CD14-positive monocyte (primary cell): ENCODE measurements around the gene HINT2. TPM values are rescaled to one million over a fixed set of nuclear protein-coding genes. Genes with fewer than 3 reads are reported as not detected.
A peak's percentile ranks its signal among the peaks of the same experiment; 100 is the strongest.

Experiments
- DNase-seq, 3 donors: peaks; one replicate each; pipeline ENCODE4 v3.0.0-alpha.2; 2011 to 2022
- H2AFZ ChIP-seq: 2 replicates; pipeline ENCODE4 v1.6.0; 2012; ENCODE audit warnings: mild to moderate bottlenecking, low read depth, low read length, inconsistent platforms; ENCODE audit not compliant: insufficient read depth, poor library complexity, severe bottlenecking
- H3K27ac ChIP-seq, 2 donors: 1 replicate in 1 of 2; 2 replicates in 1 of 2; pipeline ENCODE4 v1.5.1; 2012 to 2013; ENCODE audit warnings: low read length in 2 of 2, control low read depth in 1 of 2, inconsistent platforms in 1 of 2, low read depth in 1 of 2, mild to moderate bottlenecking in 1 of 2
- H3K27me3 ChIP-seq, 2 donors: one replicate each; pipeline versions ENCODE4 v1.6.0 to v1.6.1; 2011 to 2013; ENCODE audit warnings: low read length in 2 of 2; ENCODE audit not compliant: control insufficient read depth in 2 of 2, insufficient read depth in 2 of 2
- H3K36me3 ChIP-seq, 2 donors: replicated peaks in 1 of 2; 1 replicate in 1 of 2; 2 replicates in 1 of 2; pipeline versions ENCODE4 v1.5.1 to v1.6.1; 2012 to 2013; ENCODE audit warnings: low read length in 2 of 2, control low read depth in 1 of 2, inconsistent platforms in 1 of 2, mild to moderate bottlenecking in 1 of 2; ENCODE audit not compliant: insufficient read depth in 2 of 2, control insufficient read depth in 1 of 2
- H3K4me1 ChIP-seq, 2 donors: 1 replicate in 1 of 2; 2 replicates in 1 of 2; pipeline versions ENCODE4 v1.5.1 to v1.6.1; 2012 to 2013; ENCODE audit warnings: low read length in 2 of 2, control low read depth in 1 of 2, inconsistent platforms in 1 of 2, mild to moderate bottlenecking in 1 of 2, moderate library complexity in 1 of 2; ENCODE audit not compliant: insufficient read depth in 2 of 2, control insufficient read depth in 1 of 2
- H3K4me2 ChIP-seq: replicated peaks from 2 replicates; pipeline ENCODE3; 2012; ENCODE audit warnings: low read length, moderate library complexity, mild to moderate bottlenecking; ENCODE audit not compliant: poor library complexity, severe bottlenecking; ENCODE audit errors: extremely low read depth
- H3K4me3 ChIP-seq, 3 experiments: fragments of 200-600 bp in 1 of 3; sonication (generic) in 1 of 3; replicated peaks in 1 of 3; 1 replicate in 2 of 3; 2 replicates in 1 of 3; pipeline ENCODE4 v1.5.1; 2011 to 2013; ENCODE audit warnings: low read length in 3 of 3, mild to moderate bottlenecking in 3 of 3, control low read depth in 2 of 3, low read depth in 2 of 3, inconsistent platforms in 1 of 3, moderate library complexity in 1 of 3
- H3K79me2 ChIP-seq: 2 replicates; pipeline ENCODE4 v1.6.0; 2012; ENCODE audit warnings: mild to moderate bottlenecking, control low read depth, inconsistent platforms, low read length, moderate library complexity; ENCODE audit not compliant: insufficient read depth
- H3K9ac ChIP-seq: 2 replicates; pipeline ENCODE4 v1.6.0; 2017; ENCODE audit warnings: low read length, mild to moderate bottlenecking; ENCODE audit not compliant: insufficient read depth, poor library complexity, severe bottlenecking
- H3K9me3 ChIP-seq, 2 donors: replicated peaks in 1 of 2; 1 replicate in 1 of 2; 2 replicates in 1 of 2; pipeline versions ENCODE4 v1.5.1 to v1.6.1; 2012 to 2013; ENCODE audit warnings: low read length in 2 of 2, control low read depth in 1 of 2; ENCODE audit not compliant: control insufficient read depth in 1 of 2, insufficient read depth in 1 of 2
- H4K20me1 ChIP-seq: 2 replicates; pipeline ENCODE4 v1.6.0; 2012; ENCODE audit warnings: mild to moderate bottlenecking, low read length, control low read depth, moderate library complexity; ENCODE audit not compliant: insufficient read depth
- H3K27ac Mint-ChIP-seq, 7 donors: one replicate each; pipeline ENCODE4 v1.8.0; 2020; ENCODE audit warnings: mild to moderate bottlenecking in 7 of 7, mixed read lengths in 7 of 7, moderate library complexity in 6 of 7, inconsistent platforms in 2 of 7
- H3K27me3 Mint-ChIP-seq, 3 donors: one replicate each; pipeline ENCODE4 v1.8.0; 2021 to 2022; ENCODE audit warnings: low read depth in 3 of 3, mild to moderate bottlenecking in 3 of 3, mixed read lengths in 3 of 3, moderate library complexity in 3 of 3, inconsistent platforms in 1 of 3
- H3K36me3 Mint-ChIP-seq, 2 donors: one replicate each; pipeline ENCODE4 v1.8.0; 2020; ENCODE audit warnings: mixed read lengths in 2 of 2, inconsistent platforms in 1 of 2, mild to moderate bottlenecking in 1 of 2
- H3K4me1 Mint-ChIP-seq: one replicate; pipeline ENCODE4 v1.8.0; 2020; ENCODE audit warnings: mild to moderate bottlenecking, mixed read lengths
- H3K4me3 Mint-ChIP-seq, 2 donors: one replicate each; pipeline ENCODE4 v1.8.0; 2020; ENCODE audit warnings: mild to moderate bottlenecking in 2 of 2, mixed read lengths in 2 of 2, moderate library complexity in 1 of 2
- H3K9me3 Mint-ChIP-seq, 7 donors: one replicate each; pipeline ENCODE4 v1.8.0; 2020 to 2022; ENCODE audit warnings: mixed read lengths in 7 of 7, mild to moderate bottlenecking in 6 of 7, moderate library complexity in 6 of 7, inconsistent platforms in 2 of 7
- WGBS: methylation state at CpG from one replicate; pipeline ENCODE4 v1.1.5; 2013; ENCODE audit warnings: missing lambda C conversion rate; ENCODE audit not compliant: insufficient coverage; 5-methylcytosine and 5-hydroxymethylcytosine counted together
- intact Hi-C, 2 donors: fragments of 100-400 bp; cut with micrococcal nuclease; formaldehyde crosslinking; loops; one replicate each; pipeline versions ENCODE4 v1.15.0 to v1.15.1; 2023
- polyA plus RNA-seq, 3 donors: library from polyadenylated mRNA; depleted of rRNA in 1 of 3; unstranded in 2 of 3; stranded (reverse) in 1 of 3; fragments of 300-500 nt in 2 of 3; fragments of >200 nt in 1 of 3; fragmentation: Illumina TruSeq in 2 of 3; gene quantifications; 1 replicate in 2 of 3; 2 replicates in 1 of 3; pipeline ENCODE4 v1.2.3, GENCODE V29; 2012 to 2021
- TF ChIP-seq, protein P1 (sequence below): fragments of 200-600 bp; IDR thresholded peaks from one replicate; pipeline ENCODE4 v1.8.0; 2022; ENCODE audit warnings: antibody characterized with exemption, mild to moderate bottlenecking

HINT2 gene
- polyA plus RNA-seq, 3 donors = 19.9 to 64.5 (median 59.1) TPM

DNA sequence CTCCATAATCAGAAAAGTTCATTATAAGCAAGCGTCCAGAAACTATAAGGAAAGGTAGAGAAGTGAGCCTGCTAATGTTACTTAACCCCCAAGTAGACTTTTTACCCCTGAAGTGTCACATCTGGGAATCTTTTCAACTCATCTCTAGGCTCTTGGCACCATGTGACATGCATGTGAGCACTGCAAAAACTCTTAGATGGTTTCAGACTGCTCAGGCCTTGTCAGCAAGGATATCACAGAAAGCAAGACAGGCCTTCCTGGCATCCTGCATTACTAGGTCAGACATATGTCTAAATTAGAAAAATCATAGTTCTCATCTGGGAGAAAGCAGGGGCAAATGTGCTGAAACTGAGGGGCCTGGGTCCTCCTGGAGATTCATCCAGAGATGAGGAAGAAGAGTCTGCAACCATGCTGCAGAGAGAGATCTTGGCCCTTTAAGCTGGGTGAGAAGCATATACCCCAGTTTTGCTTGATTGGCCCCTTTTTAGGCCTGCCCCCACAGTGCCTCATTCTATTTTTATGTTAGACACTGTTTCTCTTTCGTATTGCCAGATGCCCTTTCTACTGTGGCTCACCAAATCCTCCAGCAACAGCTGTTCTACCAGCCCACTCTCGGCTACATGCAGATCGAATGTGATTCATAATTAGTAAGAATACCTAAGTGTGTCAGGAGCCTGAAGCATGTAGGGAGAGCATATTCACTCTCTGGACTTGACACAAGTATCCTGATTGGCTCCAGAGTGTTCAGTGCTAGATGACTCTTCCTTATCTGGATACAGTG, 33.1 kb upstream of the HINT2 start:
- Histone ChIP-seq H3K4me3 (no peak overlapping the region), H3K27me3 (peaks cover 12 to 46% of the 10 kb centered on the region in 2 donors), H3K9me3 (no peaks in the 10 kb centered on the region), H4K20me1 (no peaks in the 10 kb centered on the region), H3K36me3 (peaks cover 0 to 2% of the 10 kb centered on the region in 2 donors), H3K79me2 (no peaks in the 10 kb centered on the region), H3K27ac (no peak overlapping the region), H3K4me1 (peaks cover 42 to 45% of the 10 kb centered on the region in 2 donors), H3K4me2 (no peak overlapping the region), H2AFZ (no peak overlapping the region), H3K9ac (no peak overlapping the region)
- Mint-ChIP-seq H3K27ac (no peak overlapping the region), H3K9me3 (no peaks in the 10 kb centered on the region), H3K4me3 (peak overlapping the region in 1 of 2 donors; percentile 78), H3K4me1 (peaks cover 49% of the 10 kb centered on the region), H3K27me3 (peaks cover 28 to 50% (median 49%) of the 10 kb centered on the region in 3 donors), H3K36me3 (peaks cover 29 to 32% of the 10 kb centered on the region in 2 donors)
- DNase-seq = no peak
- no CpG with 5 or more reads among the region's 4 CpGs for WGBS
- intact Hi-C loops = no loop called here
- TF ChIP-seq, protein P1, sequence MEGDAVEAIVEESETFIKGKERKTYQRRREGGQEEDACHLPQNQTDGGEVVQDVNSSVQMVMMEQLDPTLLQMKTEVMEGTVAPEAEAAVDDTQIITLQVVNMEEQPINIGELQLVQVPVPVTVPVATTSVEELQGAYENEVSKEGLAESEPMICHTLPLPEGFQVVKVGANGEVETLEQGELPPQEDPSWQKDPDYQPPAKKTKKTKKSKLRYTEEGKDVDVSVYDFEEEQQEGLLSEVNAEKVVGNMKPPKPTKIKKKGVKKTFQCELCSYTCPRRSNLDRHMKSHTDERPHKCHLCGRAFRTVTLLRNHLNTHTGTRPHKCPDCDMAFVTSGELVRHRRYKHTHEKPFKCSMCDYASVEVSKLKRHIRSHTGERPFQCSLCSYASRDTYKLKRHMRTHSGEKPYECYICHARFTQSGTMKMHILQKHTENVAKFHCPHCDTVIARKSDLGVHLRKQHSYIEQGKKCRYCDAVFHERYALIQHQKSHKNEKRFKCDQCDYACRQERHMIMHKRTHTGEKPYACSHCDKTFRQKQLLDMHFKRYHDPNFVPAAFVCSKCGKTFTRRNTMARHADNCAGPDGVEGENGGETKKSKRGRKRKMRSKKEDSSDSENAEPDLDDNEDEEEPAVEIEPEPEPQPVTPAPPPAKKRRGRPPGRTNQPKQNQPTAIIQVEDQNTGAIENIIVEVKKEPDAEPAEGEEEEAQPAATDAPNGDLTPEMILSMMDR = no peak

- peak overlapping the region; percentile 24 to 31 for H3K27ac ChIP-seq
These were observed 31.3 kb upstream of the HINT2 start for GRCh38 chr9:35845824-35846771.

More at GRCh38 chr9:35845824-35846771, 31.3 kb upstream of the HINT2 start:
- Histone ChIP-seq H3K4me2 (peak overlapping the region; percentile 65), H3K79me2 (no peaks in the 10 kb centered on the region), H2AFZ (peak overlapping the region; percentile 45), H4K20me1 (no peaks in the 10 kb centered on the region), H3K4me1 (peaks cover 61 to 64% of the 10 kb centered on the region in 2 donors), H3K27me3 (peaks cover 9 to 27% of the 10 kb centered on the region in 2 donors), H3K4me3 (peak overlapping the region in 1 of 3 experiments; percentile 40), H3K9ac (peak overlapping the region; percentile 9), H3K36me3 (peaks cover 0 to 2% of the 10 kb centered on the region in 2 donors), H3K9me3 (no peaks in the 10 kb centered on the region)
- Mint-ChIP-seq H3K27ac (peak overlapping the region; percentile 90 to 100 (median 98)), H3K9me3 (peaks cover 0 to 2% (median 0%) of the 10 kb centered on the region in 7 donors), H3K4me3 (peak overlapping the region; percentile 48 to 72), H3K36me3 (peaks cover 36 to 40% of the 10 kb centered on the region in 2 donors), H3K4me1 (peaks cover 66% of the 10 kb centered on the region), H3K27me3 (peaks cover 19 to 41% (median 32%) of the 10 kb centered on the region in 3 donors)
- TF ChIP-seq, protein P1 = no peak
- 59% methylated on average over 39 of the region's 53 CpGs for WGBS
- intact Hi-C loops = loop anchor here in 1 of 2 donors (2.0 kb wide), 1 partner anchor 17 kb away; the partner anchor contains the start of genes FAM221B and TMEM8B
- peak in 1 of 3 donors; percentile 29 for DNase-seq
